SK-N-SH (cell line): ENCODE data around the gene PLXNA4.

Source experiments
- EP300 ChIP-seq, 2 experiments: IDR thresholded peaks; 2 replicates each; pipeline versions ENCODE4 v1.4.0 to v1.6.1; 2012; ENCODE audit warnings: borderline replicate concordance in 1 of 2, low read depth in 1 of 2, low read length in 1 of 2
- GABPA ChIP-seq: IDR thresholded peaks from 2 replicates; pipeline ENCODE4 v1.4.0; 2012; ENCODE audit warnings: low read depth, mild to moderate bottlenecking
- SIN3A ChIP-seq: IDR thresholded peaks from 2 replicates; pipeline ENCODE4 v1.6.1; 2012; ENCODE audit warnings: low read depth, mild to moderate bottlenecking, low read length, moderate library complexity, borderline replicate concordance
- TEAD4 ChIP-seq: IDR thresholded peaks from 2 replicates; pipeline ENCODE4 v1.4.0; 2012; ENCODE audit warnings: mild to moderate bottlenecking, borderline replicate concordance; ENCODE audit not compliant: insufficient read depth
- USF2 ChIP-seq: fragments of 150-350 bp; IDR thresholded peaks from 2 replicates; pipeline ENCODE4 v1.6.1; 2017; ENCODE audit warnings: antibody characterized with exemption, low read length, low read depth, borderline replicate concordance

- TF ChIP-seq USF2 (no peak), TEAD4 (no peak), SIN3A (no peak), GABPA (no peak), EP300 (IDR thresholded peaks at IDR 0.05; ENCODE audit: borderline replicate concordance in 1 of 2, low read depth in 1 of 2, low read length in 1 of 2) (no peak)
Measured at GRCh38 chr7:132083537-132084123, 492.6 kb downstream of the PLXNA4 start.
